Stimulated activated CD8-positive, alpha-beta memory T cell treated with anti-CD3 and anti-CD28 coated beads, Interleukin-4, amount 100 ng/mL, for 48 hours (primary cell): ENCODE data around the gene C6orf52.
A peak's percentile ranks its signal among the peaks of the same experiment; 100 is the strongest.
"Not testable (repeated sequence)": the region's sequence is repeated elsewhere in the genome, so short reads cannot be mapped to it uniquely, and the experiment has no call there.

ENCODE experiments used
- DNase-seq: peaks from one replicate; pipeline ENCODE4 v3.0.0-alpha.2; 2020

Gene C6orf52

DNA sequence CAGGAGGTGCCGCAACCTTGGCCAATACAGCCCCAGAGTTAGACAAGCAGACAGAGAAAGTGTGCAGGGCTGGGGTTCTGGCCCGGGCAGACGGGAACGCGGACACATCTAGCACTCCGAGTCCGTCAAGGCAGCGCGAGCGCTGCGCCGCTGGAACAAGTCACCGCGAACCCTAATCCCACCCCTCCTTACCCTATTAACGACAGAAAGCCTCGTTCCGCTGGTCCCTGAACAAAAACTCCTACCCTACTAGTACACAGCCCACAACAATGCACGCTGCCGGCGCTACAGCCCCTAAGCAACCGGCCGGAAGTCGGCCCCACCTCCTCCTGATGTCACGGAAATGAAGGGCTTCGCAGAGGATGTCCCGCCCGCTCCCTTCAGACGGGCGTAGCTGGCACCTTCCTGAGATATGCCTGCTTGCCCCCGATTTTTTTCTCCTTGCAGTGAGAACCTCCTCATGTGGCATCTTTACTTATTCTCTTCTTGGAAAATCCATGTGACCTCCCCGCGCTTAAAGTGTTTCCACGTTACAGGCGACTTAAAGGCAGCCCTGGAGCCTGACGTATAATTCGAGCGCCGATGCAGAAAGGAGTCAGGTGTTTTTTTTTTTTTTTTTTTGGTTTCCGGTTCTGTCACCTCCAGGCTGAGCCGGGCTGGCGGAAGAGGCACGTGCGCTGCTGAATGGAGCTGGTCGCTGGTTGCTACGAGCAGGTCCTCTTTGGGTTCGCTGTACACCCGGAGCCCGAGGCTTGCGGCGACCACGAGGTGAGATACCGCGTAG, at the start of gene C6orf52, which contains the start of gene PAK1IP1:
Gene C6orf52 (minus strand): TSS at position 315 of the 784 bp plus-strand sequence. CDS start 7,066 bp downstream, outside the sequence.
Gene PAK1IP1 (plus strand): TSS at position 671 of the 784 bp plus-strand sequence. CDS start 14 bp downstream, at position 685.
- DNase-seq, result peak; percentile 93

DNA sequence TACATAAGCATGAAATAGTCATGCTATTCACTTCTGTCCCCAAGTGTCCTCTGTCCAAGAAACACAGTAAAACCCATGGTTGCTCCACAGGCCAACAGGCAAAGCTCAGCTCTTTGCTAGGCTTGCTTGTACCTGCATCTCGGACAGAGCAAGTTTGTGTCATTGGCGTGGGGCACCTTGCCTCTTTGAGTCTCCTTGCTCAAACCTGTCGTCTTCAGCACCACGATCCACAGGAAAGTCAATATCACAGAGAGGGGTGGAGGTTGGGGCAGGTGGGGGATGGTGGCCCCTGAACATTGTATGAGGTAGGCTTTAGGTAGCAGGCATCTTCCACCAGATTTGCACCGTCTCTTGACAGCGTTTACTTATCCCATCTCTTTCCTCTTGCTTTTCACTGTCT, 49.1 kb upstream of the C6orf52 start:
- DNase-seq, result no peak

DNA sequence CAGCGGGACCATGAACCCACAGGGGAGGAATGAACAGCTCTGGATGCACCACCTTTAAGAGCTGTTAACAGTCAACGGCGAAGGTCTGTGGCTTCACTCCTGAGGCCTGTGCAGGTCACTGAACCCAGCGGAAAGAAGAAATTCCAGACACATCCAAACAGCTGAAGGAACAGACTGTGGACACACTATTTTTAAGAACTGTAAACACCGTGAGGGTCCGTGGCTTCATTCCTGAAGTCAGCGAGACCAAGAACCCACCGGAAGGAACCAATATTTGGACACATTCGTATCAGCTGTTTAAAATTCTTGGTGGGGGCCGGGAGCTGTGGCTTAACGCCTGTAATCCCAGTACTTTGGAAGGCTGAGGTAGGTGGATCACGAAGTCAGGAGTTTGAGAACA, 47.8 kb upstream of the C6orf52 start:
- no peak for DNase-seq

DNA sequence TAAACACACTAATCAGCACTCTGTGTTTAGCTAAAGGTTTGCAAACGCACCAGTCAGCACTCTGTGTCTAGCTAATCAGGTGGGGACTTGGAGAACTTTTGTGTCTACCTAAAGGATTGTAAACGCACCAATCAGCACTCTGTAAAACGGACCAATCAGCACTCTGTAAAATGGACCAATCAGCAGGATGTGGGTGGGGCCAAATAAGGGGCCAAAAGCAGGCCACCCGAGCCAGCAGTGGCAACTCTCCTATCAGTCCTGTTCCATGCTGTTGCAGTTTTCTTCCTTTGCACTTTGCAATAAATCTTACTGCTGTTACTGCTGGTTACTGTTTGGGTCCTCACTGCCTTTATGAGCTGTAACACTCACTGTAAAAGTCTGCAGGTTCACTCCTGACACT, 47.2 kb upstream of the C6orf52 start:
- DNase-seq, result not testable (repeated sequence)

DNA sequence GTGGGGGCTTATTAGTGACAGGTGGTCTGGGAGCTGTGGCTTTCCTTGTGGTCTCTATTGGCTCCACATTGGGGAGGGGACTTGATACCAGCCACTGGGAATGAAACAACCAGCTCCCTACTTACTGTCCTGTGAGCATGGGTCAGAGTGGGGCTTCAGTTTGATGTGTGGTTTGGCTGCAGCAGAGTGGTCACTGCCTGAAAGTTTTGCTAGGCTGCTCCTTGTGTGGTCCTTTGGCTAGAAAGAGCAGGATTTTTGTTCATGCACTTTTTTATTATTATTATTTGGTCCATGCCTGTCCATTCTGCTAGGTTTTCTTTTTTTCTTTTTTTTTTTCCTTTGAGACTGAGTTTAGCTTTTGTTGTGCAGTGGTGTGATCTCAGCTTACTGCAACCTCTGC, 45.6 kb upstream of the C6orf52 start:
- no peak for DNase-seq

DNA sequence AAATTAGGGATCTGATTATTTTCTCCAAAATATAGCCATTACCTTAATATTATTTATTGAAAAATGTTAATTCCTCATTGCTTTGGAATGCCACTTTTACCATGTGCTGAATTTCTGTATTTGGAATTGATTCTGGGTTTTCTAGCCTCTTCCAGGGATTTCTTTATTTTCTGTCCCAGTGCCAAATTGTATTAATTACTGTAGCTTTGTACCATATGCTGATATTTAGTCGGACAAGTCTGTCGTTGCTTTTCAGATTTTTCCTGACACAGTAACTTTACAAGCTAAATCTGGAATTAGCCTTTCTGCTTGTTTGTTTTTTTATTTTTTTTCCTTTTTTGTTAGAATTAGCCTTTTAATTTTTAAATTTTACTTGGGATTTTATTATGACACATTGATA, 42.3 kb upstream of the C6orf52 start:
- no peak for DNase-seq

DNA sequence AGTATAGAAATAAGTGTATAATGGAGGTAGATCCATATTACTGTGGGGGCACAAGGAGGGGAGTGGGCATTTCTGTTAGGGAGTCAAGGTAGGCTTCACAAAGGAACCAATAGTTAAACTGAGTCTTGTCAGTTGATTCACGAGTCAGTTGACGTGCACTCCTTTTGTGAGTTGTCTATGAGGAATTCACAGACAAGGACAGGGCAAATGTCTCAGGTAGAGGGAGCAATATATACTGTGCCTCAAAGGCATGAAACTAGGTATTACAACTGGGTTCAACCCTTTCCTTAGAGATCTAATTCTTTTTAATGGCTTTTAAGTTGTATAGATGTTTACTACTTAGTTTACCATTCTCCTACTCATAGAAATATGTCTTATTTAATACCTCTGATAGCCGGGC, 39.4 kb upstream of the C6orf52 start:
- DNase-seq, result no peak

DNA sequence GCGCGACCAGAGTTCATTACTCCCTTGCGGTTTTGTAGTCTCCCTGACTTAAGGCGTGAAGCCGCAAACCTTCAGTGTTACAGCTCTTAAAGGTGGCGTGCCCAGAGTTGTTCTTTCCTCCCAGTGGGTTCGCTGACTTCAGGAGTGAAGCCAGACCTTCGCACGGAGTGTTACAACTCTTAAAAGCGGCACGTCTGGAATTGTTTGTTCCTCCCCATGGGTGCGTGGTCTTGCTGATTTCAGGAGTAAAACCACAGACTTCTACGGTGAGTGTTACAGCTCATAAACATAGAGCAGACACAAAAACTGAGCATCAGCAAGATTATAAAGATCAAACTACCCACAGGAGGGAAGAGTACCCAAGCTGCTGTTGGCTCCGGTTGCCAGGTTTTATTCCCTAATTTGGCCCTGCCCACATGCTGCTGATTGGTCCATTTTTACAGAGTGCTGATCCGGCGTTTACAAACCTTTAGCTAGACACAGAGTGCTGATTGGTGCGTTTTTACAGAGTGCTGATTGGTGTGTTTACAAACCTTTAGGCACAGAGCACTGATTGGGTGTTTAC, 38.8 kb upstream of the C6orf52 start:
- DNase-seq, result no peak

DNA sequence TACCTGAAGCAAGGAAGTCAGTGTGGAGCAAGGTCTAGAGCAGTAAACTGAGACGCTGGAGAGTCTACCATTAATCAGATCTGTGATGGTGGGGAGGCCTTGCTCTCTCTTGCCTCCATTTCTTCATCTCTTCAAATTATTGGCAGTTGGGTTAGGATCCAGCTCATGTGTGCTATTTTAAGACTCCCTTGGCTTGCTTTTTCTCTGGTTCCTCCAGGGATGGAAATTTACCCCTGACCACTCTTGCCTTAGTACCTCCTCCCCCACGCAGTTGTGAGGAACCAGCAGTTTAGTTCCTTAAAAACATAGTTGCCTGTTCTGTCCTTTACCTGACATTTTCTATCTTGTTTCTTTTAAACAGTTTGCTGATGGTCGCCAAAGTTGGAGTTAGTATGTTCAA, 35.8 kb upstream of the C6orf52 start:
- DNase-seq, result no peak

DNA sequence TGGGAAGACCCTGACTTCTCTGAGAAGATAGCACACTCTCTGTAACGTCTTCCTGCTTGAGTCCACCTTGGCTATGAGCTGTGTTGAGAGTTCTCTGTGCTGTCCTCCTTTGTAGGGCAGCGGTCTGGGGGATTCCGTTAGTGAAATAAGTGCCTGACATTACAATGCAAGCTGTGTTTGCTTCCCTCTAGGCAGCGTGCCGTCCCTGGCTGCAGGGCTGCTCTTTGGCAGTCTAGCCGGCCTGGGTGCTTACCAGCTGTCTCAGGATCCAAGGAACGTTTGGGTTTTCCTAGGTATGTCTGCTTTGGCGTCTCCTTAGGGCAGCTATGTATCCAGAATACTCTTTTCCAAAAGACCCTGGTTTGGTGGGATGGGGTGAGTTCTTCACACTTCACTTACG, 31.3 kb upstream of the C6orf52 start:
- no peak for DNase-seq

DNA sequence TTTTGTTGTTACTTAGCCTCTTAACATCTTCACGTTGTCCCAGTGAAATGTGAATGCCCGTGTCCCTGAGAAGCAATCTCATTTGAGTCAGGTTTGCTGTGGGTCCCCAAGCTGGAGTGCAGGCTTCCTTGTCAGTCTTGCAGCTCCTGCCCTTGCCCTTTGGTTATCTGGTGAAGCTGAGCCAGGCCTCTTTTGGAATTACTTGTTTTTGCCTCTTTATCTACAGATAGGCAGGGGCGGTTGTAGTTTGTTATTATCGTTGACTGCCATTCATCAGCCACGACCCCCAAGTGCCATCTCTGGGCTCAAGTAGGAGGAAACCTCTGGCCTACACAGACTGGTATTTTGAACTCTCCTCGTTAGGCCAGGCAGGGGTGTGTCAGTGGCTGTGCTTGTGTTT, 30.6 kb upstream of the C6orf52 start:
- DNase-seq, result no peak

DNA sequence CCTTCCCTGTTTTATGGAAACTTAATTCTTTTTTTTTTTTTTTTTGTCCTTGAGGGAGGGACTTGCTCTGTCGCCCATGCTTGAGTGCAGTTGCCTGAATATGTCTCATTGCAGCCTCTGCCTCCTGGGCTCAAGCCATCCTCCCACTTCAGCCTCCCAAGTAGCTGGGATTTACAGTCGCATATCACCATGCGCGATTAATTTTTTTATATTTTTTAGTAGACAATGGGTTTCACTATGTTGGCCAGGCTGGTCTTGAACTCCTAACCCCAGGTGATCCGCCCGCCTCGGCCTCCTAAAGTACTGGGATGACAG, 29.1 kb upstream of the C6orf52 start:
- DNase-seq, result peak; percentile 24

DNA sequence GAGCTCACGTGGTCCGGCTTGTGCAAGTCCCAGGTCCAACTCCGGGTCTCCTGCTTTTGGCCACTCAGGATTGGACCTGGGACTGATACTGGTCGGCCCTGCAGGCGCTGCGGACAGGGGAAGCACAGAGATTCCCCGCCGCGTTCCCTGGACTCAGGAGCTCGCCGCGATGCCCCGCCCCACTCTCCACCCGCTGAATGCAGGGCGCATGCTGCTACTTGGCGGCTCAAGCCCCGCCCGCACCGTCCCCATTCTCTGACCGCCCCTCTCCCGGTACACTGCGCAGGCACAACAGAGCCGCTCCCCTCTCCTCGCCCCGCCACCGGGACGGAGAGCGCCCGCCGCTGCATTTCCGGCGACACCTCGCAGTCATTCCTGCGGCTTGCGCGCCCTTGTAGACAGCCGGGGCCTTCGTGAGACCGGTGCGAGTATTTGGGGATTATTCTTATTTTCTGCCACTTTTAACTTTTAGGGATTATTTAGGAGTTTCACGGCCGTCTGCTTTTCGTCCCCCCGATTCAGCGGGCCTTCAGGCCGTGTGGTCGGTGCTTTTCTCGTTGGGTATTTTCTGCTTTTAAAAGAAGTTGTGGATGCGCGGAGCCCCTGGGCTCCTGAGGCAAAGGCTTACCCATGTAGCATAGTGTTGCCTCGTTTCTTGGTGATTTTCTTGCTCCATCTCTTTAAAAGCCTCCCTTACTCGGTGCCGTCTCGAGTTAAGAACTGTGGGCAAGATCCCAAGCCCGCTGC, 28.6 kb upstream of the C6orf52 start, which contains the start of gene TMEM14C:
Gene TMEM14C (plus strand): TSS at position 251 of the 747 bp plus-strand sequence. CDS start 1,544 bp downstream, outside the sequence.
- DNase-seq, result peak; percentile 94

DNA sequence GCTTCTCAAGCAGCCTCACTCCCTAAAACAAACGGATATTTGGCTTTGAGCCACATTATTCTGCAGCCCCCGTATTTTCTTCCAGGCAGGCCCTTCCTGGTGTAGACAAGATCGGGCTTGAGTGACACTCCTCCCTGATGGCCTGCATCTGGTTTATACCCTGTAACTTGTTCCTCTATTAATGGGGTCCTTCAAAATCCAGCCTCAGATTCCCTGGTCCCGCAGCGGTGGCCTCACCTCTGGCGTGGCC, 28.1 kb upstream of the C6orf52 start:
- DNase-seq, result no peak

DNA sequence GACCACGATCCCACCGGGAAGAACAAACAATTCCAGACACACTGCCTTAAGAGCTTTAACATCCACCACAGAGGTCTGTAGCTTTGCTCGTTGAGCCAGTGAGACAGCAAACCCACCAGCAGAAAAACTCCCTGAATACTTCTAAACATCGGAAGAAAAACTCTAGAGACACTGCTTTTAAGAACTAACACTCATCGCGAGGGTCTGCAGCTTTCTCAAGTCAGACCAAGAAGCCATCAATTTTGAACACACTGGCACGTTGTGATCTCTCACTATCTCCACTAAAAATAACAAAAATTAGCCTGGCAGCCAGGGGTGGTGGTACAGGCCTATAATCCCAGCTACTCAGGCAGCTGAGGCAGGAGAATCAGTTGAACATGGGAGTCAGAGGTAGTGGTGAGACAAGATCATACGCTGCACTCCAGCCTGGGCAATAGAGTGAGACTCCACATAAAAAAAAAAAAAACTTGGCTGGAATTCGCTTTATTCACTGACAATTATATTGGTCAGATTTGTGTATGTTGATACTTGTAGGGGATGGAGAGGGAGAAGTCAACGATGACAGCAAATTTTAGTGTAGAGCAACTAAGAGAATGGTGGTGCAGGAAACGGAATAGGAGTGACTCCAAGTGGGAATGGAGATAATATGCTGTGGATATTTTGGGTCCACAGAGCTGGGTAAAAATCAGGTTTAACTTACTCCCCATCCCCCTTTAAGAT, 27.6 kb upstream of the C6orf52 start:
- DNase-seq, result no peak

DNA sequence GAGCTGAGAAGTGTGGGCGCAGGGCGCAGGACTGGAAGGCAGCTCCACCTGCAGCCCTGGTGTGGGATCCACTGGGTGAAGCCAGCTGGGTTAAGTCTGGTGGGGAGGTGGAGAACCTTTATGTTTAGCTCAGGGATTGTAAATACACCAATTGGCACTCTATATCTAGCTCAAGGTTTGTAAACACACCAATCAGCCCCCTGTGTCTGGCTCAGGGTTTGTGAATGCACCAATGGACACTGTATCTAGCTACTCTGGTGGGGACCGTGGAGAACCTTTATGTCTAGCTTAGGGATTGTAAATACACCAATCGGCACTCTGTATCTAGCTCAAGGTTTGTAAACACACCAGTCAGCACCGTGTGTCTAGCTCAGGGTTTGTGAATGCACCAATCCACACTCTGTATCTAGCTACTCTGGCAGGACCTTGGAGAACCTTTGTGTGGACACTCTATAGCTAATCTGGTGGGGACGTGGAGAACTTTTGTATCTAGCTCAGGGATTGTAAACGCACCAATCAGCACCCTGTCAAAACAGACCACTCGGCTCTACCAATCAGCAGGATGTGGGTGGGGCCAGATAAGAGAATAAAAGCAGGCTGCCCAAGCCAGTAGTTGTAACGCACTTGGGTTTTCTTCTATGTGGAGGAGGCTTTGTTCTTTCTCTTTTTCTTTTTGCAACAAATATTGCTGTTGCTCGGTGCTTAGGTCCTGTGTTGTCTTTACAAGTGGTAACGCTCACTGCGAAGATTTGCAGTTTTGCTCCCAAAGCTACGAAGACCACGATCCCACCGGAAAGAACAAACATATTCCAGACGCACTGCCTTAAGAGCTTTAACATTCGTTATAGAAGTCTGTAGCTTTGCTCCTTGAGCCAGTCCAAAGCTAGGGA, 26.8 kb upstream of the C6orf52 start:
- peak; percentile 59 for DNase-seq

DNA sequence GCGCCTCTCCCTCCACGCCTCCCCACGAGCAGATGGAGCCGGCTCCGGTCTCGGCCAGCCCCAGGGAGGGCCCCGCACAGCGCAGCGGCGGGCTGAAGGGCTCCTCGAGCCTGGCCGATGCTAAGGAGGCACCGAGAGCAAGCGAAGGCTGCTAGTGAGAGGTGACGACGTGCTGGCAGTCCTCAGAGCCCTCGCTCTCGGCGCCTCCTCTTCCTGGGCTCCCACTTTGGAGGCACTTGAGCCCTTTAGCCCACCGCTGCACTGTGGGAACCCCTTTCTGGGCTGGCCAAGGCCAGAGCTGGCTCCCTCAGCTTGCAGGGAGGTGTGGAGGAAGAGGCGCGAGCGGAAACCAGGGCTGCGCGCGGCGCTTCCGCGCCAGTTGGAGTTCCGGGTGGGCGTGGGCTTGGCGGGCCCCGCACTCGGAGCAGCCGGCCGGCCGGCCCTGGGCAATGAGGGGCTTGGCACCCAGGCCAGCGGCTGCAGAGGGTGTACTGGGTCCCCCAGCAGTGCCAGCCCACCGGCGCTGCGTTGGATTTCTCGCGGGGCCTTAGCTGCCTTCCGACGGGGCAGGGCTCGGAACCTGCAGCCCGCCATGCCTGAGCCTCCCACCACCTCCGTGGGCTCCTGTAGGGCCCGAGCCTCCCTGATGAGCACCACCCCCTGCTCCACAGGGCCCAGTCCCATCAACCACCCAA, 26.0 kb upstream of the C6orf52 start:
- peak; percentile 70 for DNase-seq

DNA sequence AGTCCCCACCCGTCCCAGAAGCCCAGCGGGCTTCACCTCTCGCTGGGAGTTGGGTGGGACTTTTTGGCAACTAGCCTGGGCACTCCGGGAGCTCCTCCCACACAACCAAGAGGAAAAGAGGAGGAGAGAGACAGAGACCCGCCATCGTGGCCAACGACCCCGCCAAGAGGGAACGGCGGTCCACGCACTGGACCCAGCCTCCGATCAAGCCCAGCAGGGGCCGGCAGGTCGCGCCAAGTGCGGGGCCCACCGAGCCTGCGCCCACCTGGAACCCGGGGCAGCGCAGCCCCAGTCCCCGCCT, 25.5 kb upstream of the C6orf52 start:
- no peak for DNase-seq

DNA sequence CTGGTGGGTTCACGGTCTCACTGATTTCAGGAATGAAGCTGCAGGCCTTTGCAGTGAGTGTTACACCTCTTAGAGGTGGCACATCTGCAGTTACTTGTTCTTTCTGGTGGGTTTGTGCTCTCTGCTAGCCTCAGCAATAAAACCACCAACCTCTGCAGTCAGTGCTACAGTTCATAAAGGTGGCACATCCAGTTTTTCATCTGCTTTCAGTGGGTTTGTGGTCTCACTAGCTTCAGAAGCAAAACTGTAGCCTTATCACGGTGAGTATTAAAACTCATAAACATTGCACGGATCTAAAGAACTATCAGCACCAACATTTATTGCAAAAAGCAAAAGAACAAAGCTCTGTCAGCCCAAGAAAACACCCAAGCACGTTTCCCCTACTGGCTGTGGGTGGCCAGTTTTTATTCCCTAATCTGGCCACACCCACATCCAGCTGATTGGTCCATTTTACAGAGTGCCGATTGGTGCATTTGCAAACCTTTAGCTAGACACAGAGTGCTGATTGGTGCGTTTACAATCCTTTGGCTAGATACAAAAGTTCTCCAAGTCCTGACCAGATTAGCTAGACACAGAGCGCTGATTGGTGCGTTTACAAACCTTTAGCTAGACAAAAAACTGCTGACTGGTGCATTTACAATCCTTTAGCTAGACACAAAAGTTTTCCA, 25.0 kb upstream of the C6orf52 start:
- DNase-seq, result peak; percentile 56

DNA sequence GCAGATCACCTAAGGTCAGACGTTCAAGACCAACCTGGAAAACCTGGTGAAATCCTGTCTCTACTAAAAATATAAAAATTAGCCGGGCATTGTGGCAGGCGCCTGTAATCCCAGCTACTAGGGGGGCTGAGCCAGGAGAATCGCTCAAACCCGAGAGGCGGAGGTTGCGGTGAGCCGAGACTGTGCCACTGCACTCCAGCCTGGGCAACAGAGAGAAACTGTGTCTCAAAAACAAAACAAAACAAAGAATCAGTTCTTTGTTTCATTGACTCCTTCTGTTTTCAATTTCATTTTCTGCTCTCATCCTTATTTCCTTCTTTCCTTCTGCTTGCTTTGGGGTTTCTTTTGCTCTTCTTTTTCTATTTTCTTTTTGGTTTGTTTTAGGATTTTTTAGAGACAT, 19.5 kb upstream of the C6orf52 start:
- DNase-seq, result no peak

DNA sequence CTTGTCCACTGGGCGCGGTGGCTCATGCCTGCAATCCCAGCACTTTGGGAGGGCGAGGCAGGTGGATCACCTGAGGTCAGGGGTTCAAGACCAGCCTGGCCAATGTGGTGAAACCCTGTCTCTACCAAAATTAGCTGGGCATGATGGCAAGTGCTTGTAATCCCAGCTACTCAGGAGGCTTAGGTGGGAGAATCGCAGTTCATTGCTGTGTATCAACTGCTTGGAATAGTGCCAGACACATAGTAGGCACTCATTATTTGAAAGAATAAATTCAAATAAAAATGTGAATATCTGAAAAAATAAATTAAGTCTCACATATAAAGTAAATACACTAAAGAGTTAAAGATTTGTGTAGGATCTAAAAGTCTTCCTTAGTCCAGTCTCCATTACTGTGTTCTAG, 2.2 kb upstream of the C6orf52 start:
- no peak for DNase-seq
